ENCODE measurements around the gene VSNL1.

VSNL1 gene

DNA sequence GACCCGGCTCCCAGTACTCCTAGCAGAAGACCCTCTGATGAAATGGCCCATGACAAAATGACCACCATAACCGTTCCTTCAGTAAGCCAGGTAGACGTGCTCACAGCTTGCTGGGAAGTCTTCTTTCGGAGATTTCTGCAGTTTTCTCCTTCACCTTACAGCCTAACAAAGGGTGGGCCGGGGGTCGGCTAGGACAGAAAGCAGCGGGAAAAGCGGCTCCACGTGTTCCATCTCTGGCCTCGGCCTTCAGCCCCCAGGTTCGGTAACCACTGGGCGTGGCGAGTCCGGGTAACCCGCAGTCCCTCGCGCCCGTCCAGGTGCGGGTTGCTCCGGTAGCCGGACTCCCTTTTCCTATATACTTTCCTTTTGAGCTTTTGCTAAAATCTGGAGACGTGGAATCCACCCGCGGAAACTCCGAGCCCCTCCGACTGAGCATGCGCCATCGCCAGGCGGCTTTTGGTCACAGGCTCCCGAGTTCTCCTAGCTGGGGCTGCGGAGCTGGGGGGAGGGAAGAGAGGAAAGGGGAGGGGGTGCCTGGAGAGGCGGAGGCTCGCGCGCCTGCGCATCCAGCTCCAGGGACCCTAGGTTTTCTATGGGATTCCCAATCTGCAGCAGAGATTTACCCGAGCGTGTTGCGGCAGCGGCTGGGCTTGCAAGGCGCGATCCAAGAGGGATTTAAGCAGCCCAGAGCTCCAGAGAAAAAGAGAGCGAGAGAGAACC lies at the start of gene VSNL1:
Gene VSNL1, plus strand, starts transcription at position 604 of the 720 bp plus-strand sequence. CDS start 51,379 bp downstream, outside the sequence.
- DNase-seq (ENCODE audit: low spot score) = no peak

DNA sequence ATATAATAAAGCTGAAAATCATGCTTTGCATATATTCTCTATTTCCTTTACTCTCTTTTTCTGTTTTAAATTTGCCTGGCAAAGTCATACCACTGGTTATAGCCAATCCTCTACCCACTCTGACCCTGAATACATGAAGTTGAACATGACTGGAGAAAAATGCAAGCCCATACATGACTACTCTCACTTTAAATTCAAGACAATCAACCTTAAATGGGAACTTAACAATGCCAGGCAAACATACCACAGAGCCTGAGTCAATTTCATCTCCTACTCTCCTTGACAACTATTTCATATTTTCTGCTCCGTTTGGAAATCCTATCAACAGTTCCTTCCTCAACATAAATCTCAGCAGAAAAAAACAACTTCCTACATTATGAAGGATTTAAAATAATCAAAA lies 44.9 kb upstream of the VSNL1 start:
- no peak for DNase-seq (ENCODE audit: low spot score)

DNA sequence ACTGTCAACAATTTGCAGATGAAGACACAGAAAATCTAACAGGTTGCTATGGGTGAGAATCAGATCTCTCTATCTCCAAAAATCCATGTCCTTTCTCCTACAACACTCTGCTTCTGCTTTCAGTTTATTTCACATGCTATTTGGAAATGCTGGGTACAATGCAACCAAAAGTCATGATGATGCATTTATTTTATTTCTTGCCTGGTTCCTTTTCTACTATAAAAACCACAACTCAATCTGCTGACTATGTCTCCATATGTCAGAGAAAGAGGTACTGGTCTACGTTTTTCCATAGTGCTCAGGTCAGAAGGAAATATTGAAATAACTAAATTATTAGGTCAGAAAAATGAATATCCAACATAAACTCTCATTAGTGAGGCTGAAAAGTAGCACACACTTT lies 42.8 kb upstream of the VSNL1 start:
- DNase-seq (ENCODE audit: low spot score) = no peak

DNA sequence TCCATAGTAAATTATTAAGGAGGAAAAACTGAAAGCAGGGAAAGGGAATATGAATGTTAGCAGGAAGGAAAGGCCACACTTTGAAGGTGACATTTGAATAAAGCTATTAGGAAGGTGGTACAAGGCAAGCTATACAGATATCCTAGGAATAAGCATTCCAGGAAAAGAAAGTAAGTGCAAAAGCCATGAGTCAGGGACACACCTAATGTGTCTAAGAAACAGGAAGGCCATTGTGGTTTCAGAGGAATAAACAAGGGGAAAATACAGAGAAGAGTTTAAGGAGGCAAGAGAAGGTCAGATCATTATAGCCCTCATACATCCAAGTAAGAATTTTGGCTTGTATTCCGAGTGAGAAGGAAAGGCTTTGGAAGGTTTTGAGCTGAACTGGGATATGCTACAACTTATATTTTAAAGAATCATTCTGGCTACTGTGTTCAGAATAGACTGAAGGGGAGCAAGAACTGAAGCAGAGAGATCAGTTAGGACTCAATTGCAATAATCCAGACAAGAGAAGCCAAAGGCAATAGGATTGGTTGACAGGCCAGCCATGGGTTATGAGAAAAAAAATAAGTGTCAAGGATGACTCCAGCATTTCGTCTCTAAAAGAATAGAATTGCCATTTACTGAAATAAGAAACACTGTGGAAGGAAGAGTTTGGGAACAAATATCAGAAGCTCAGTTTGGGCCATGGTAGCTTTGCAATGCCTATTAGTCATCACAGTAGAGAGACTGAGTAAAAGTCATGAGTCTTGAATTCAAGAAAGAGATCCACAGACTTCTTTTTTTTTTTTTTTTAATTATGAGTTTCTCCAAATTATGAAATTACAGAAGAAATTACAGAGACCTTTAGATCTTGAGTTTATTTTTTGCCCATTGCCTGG lies 33.5 kb upstream of the VSNL1 start:
- DNase-seq (ENCODE audit: low spot score) = no peak

DNA sequence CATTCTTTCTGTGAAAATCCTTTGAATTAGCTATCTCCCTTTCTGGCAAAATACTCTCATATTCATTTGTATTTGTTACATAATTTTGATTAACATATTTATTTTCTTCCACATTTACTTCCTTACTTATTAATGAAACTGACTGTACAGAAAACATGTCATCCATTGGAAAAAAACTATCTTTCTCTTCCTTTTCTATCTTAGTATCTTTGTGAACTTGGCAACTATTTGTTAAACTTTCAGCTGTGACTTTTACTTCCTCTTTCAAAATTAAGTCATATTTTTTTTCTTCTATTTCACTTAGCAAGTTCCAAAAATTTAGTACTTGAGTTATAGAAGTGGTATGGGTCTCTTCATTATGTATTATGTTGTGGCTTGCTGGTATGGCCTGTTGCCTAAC lies 24.8 kb upstream of the VSNL1 start:
- DNase-seq (ENCODE audit: low spot score) = no peak

DNA sequence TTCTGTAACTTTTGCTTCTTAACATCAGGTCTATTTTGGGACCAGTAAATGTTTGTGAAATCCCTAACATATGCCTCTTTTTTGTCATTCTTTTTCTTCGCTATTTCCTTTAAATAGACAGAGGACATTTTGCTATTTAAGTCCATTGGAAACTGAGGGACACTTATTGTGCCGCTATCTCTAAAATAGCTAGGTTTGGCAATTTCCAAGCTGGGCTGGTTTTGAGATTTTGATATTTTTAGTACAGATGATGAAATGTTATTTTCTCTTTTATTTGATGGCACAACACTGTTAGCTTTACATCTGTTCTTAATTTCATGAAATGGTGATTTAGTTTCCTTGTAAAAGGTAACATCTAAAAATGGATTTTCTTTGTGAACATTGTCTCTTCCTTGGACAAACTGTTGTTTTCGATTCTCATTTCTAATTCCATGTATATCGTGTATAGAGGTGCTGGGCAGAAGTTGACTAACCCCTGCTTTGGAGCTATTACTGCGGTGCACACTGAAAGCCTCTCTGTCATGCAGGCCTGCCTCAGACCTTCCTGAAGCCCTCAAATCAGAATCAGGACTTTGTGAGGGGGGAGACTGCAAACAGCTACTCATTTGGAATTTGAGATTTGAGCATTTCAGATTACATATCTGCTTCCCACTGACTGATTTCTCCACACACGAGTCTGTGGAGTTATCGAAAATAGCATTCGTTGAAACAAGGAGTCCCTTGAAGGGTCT lies 22.9 kb upstream of the VSNL1 start:
- DNase-seq (ENCODE audit: low spot score) = no peak

DNA sequence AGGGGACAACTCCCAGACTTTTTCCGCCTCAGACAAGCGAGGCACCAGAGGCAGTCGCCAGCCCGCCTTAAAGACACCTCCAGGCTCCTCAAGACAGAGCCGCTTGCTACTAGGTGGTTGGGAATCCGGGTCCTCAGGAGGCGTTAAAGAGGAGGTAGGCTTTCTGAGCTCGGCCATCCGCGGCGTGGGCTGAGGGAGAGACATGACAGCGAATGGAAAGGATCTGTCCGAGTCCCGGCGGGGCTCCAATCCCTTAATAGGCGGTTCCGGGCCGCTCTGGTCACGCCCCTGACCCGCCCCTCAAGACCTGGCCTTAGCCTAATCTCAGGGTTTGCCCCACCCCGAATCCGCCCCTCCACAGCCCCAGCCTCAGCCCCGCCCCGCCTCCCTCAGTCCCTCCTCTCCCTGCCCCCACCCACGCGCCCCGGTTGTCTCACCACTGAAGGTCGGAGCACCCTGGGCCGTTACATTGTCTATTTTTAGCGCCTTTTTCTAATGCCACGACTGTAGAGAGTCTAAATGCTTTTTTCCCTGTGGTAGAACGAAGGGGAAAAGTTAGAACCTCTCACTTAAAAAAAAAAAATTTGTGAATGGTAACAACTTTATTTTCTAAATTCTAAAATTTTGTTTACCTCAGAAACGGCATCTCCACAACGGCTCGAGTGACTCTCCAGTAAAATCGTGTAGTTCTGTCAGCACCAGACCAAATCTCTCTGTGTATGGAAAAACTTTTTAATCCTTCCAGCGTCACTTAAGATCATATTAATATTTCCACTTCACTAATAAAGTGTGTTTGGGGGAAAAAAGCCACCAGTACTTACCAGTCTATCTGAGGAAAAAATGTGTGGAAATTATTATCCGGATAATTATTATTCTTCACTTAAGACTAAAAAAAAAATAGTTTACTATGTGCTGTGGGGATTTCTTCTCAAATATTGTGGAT lies 22.0 kb upstream of the VSNL1 start, which contains the start of gene RAD51AP2:
Gene RAD51AP2, minus strand, starts transcription at position 229 of the 943 bp plus-strand sequence. Its CDS starts 25 bp downstream, at position 204.
- peak; percentile 76 for DNase-seq (ENCODE audit: low spot score)

DNA sequence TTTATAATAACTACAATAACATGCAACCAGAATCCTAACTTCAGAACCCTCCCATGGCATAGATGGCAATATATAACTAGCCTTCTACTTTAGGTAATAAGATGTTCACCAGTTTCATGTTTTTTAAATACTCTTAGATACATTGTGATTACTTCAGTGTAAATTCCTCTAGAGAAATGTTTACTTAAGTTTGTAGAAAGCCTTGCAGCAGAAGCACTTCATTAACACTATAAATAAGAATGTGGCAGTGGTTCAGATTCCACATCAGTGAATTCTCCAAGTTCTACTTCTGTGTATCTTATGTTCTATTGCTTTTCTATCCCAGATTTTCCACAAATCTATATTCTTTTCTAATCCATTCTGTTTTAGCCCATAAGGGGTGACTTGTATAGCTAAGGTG lies 21.0 kb upstream of the VSNL1 start:
- DNase-seq (ENCODE audit: low spot score) = no peak

DNA sequence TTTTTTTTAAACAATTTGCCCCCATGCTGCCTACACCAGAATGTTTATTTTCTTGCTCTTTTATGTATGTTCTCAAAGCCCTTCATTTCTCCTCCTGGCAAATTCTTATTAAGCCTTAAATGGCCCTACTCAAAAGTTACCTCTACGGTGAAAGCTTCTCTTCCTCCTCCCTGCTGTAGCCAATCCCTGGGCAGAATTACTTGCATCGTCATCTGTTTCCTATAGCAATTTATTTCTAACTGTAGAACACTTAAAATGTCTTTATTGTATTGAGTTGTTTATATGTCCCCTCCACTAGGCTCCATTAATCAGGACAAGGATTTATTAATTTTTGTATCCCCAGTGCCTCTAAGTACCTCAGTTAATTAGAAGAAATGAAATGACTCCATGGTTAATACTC lies 19.7 kb upstream of the VSNL1 start:
- DNase-seq (ENCODE audit: low spot score) = peak; percentile 40

DNA sequence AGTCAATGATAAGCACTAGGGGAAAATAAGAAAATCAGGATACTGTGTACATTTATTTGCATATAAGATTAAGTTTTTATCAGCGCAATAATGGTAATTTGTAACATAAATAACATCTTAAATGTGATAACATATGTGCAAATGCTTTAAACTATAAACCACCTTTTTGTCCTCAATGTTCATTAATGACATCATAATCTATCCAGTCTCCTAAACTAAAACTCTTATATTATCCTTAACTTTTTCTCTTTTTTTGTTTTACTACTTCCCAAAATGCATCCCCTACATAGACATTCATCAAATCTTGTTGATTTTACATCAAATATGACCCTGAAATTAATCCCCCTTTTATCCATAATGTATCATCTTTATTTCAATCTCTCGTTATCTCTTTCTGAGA lies 18.9 kb upstream of the VSNL1 start:
- DNase-seq (ENCODE audit: low spot score) = no peak

DNA sequence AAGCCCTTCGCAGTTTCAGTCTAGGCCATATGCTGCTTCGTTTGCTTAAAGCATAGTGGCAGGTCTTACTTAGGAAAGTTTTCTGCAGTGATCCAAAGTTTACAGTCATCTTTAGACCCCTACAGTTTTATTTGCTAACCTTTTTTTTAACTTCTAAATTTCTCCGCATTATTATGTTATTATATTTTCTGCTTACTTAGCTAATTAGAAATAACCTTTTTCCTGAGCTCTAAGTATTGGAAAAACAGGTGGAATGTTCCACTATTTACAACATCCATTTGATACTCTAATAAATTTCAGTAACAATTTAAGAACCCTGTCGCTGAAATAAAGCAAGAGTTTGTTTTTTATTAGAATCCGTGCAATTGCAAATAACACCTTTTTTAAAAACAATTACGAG lies 18.2 kb upstream of the VSNL1 start:
- DNase-seq (ENCODE audit: low spot score) = no peak

DNA sequence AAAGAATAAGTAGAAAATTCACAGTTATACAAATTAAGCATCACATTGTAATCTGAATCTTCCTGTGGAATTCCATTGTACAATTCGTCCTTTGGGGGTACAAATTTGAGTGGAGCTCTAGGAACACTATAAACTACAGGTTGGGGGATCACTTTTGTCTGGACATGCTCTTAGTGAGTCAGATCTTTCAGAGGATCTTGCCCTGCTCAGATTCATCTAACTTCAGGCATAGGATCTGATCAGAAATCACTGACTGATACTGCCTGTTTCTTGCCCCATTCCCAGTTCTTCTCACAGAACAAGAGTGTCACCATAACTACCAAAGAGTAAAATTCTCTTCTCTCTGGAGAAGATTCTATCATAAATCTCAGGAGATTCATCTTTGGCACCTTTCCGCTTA lies 10.7 kb upstream of the VSNL1 start:
- no peak for DNase-seq (ENCODE audit: low spot score)

DNA sequence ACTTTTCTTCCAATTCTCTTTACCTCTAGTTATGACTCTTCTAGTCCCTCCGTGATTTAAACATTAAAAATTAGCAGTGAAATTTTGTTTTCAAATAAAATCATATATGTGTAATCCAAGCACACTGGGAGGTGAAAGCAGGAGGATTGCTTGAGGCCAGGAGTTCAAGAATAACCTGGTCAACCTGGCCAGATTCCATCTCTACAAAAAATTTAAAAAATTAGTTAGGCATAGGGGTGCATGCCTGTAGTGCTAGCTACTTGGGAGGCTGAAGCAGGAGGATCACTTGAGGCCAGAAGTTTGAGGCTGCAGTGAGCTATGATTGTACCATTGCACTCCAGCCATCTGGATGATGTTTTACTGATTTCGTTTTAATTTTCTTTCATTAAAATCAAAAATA lies 7.0 kb upstream of the VSNL1 start:
- DNase-seq (ENCODE audit: low spot score) = no peak

DNA sequence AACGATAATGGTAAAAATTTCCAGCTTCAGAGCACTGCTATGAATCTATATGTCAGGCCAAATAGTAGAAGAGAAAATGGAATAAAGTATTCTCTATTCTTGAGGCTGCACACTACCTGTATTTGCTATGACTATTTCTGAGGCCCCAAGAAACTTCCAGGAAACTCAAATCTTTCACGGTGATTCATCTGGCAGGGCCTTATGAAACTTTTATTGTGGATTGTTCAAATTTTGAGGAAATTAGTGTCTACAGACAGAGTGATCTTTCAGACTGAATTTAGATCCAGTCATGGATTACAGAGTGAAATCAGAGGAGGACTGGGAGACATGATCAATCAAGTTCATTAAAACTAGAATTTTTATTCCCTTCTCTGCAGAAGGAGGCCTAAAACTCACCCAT lies 4.1 kb upstream of the VSNL1 start:
- DNase-seq (ENCODE audit: low spot score) = no peak

DNA sequence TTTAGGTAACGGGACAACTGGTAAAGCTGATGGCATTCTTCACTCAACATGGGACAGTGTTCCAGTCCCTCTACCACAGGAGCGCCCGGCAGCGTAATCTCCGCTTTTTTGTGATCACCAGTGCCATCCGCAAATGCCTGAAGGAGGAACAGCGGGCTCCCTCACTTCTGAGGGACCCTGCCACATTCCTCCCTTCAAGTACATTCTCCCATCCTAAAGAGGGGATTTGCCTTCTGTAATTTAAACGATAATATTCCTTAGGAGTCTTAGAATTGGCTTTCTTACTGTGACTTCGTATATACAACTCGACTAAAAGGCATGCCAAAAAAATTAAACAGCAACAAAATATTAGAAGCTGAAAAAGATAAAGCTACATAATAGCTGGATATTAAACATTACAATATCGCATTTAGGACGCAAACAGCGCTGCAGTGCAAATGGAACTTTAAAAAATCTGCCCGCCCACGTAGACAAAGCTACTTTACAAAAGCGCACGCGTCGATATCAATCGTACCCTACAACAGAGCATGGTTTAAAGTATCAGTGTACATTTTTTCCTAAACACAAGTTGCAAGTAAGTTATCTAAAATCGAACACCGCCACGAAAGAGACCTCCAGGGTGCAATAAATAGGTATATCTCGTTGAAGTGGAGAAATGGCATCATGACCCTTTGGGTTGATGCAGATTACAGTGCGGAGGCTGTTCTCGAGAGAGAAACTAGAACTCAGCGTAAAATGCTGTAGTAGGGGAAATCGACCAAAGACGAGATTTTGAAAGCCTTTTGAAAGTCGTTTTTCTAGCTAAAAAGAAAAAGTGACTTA lies 2.3 kb upstream of the VSNL1 start:
- DNase-seq (ENCODE audit: low spot score) = no peak

DNA sequence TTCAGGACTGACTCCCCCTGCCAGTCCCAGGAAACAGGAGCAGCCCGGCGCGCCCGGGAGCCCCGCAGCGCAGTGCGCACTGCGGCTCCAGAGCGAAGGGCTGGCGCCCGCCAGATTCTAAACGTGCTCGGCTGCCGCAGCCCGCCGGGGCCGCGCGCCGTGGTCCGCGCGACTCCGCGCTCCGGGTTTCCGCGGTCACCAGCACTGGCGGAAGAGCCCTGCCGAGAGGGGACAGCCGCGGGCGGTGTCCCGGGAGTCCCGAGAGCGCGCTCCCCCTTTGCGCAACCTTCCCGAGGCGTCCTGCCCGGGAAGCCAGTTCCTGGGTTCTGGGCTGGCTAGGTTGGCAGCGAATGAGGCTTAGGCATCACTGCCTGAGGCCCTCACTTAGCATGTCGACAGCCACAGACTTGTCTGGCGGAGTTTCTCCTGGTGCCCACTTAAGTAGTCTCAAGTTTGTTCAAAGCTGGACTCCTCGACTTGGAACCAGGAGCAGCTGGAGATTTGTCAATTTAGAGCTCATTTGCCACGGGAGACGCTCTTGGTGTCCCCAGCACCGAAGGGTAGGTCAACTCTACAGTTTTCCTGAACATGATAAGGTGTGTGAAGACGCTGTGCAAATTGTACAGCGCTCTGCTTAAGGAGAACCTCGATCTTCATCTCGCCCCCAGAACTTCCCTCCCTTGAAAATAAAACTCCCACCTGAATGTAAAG lies 1.5 kb upstream of the VSNL1 start:
- DNase-seq (ENCODE audit: low spot score) = peak; percentile 58

DNA sequence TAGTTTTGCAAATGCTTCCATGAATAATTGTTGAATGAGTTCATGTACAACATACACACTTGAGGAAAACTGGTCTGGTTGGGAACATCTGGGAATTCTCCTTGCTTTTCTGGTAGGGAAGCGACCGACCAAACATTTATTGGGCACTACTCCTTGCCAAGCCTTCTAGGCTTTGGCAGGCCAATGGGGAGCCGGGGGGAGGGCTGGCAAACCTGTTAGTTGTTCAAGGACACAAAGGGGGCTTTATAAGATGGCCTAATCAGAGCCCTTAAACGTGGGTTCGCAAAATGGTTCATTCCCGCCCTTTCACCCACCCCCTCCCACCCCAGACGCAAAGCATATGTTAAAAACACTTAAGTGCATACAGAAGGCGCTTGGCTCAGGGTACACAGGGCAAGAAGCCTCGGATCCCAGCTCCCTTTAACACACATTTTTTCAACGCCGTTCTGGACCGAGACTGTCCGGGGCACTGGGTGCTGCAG lies 844 bp upstream of the VSNL1 start:
- DNase-seq (ENCODE audit: low spot score) = no peak

DNA sequence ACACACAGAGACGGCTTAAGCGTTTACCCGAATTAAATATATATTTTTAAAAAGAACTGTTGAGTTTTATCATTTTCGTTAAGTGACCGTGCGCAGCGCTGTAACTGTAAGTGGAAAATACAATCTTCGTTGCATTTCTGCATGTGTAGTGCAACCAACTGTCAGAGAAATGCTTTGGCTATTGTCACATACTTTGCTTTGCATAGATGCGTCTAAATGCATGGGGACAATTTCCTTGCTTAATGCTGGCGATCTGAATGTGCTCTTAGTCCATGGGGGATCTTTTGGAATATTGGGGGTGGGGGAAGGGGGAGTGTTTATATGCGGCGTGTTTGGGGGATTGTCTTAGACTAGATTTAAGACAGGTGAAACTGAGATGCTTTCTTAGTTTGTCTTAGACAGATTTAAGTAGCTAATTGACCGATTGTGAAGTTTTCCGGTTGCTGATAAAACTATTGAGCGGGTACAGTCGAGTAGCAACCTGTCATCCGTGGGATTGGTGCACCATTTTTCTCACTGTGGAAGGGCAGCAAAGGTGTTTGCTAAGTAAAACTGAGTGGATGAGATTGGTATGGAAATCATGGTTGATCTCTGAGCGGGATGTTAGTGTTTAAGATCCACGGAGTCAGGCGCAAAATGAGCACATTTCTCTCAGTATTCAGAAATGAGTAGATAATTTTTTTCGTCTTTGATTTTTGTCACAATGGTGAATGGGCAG lies 476 bp downstream of the VSNL1 start:
- DNase-seq (ENCODE audit: low spot score) = no peak

DNA sequence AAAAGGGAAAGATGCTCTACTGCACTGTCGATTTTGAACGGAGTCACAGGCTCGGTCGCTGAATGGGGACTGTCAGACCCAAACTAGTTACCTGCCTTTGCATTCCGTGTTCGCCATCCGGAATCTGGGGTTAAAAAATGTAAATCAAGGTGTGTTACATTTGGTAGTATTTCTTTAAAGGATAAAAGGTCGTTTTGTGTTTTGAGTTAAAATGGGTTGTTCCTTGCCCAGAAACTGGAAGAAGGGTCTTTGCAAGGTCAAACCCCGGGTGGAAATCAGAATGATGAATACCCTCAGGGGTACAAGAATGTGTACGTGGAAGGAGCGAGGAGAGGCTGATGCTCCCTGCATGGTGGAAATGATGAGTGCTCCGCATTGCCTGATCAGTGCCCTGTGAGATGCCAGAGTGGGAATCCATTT lies 1.0 kb downstream of the VSNL1 start:
- no peak for DNase-seq (ENCODE audit: low spot score)
